HepG2 (cell line): ENCODE results near the gene GLT1D1. TPM values are rescaled to one million over a fixed set of nuclear protein-coding genes. Genes with fewer than 3 reads are reported as not detected.
A peak's percentile ranks its signal among the peaks of the same experiment; 100 is the strongest.

Experiments used
- ATF7-NPFF ChIP-seq: sonication (generic); formaldehyde crosslinking; IDR thresholded peaks from 2 replicates; pipeline ENCODE4 v1.8.1; 2023; ENCODE audit warnings: mild to moderate bottlenecking, low read depth, missing genetic modification reagents, moderate library complexity
- BORCS8-MEF2B ChIP-seq: sonication (generic); formaldehyde crosslinking; IDR thresholded peaks from 2 replicates; pipeline ENCODE4 v1.8.0; 2022; ENCODE audit warnings: mild to moderate bottlenecking, missing genetic modification reagents
- CCAR2 ChIP-seq: fragments of 200-400 bp; formaldehyde crosslinking; optimal IDR thresholded peaks from 2 replicates; pipeline ENCODE3; 2018; ENCODE audit warnings: low read depth, mild to moderate bottlenecking, low read length, moderate library complexity
- ELF3 ChIP-seq: IDR thresholded peaks from 2 replicates; pipeline ENCODE4 v1.6.1; 2016; ENCODE audit warnings: missing genetic modification reagents, missing compliant biosample characterization
- FOXA3 ChIP-seq: IDR thresholded peaks from 2 replicates; pipeline ENCODE4 v1.6.1; 2016; ENCODE audit warnings: missing genetic modification reagents, missing compliant biosample characterization
- HES4 ChIP-seq: sonication (generic); formaldehyde crosslinking; IDR thresholded peaks from 2 replicates; pipeline ENCODE4 v1.9.0; 2021; ENCODE audit warnings: mild to moderate bottlenecking, missing genetic modification reagents, borderline replicate concordance
- IKZF4 ChIP-seq: sonication (generic); formaldehyde crosslinking; IDR thresholded peaks from 2 replicates; pipeline ENCODE4 v1.5.1; 2020; ENCODE audit warnings: borderline replicate concordance, mild to moderate bottlenecking, low read depth, missing genetic modification reagents; ENCODE audit errors: not compliant biosample characterization
- POLR2A ChIP-seq, 2 experiments: IDR thresholded peaks; 2 replicates each; pipeline ENCODE4 v1.6.1; 2011; ENCODE audit warnings: low read depth in 2 of 2, low read length in 2 of 2, mild to moderate bottlenecking in 1 of 2, moderate library complexity in 1 of 2; ENCODE audit not compliant: insufficient read depth in 1 of 2
- SALL1 ChIP-seq: sonication (generic); formaldehyde crosslinking; IDR thresholded peaks from 2 replicates; pipeline ENCODE4 v1.8.0; 2022; ENCODE audit warnings: mild to moderate bottlenecking, missing genetic modification reagents
- SPEN ChIP-seq: sonication (generic); formaldehyde crosslinking; IDR thresholded peaks from 2 replicates; pipeline ENCODE4 v1.5.1; 2020; ENCODE audit warnings: low read depth, mild to moderate bottlenecking, missing genetic modification reagents
- YEATS4 ChIP-seq: sonication (generic); formaldehyde crosslinking; IDR thresholded peaks from 2 replicates; pipeline ENCODE4 v1.4.0; 2020; ENCODE audit warnings: missing genetic modification reagents, borderline replicate concordance
- ZFAT ChIP-seq: sonication (generic); formaldehyde crosslinking; conservative IDR thresholded peaks from 2 replicates; pipeline ENCODE4 v1.8.1; 2023; ENCODE audit warnings: missing genetic modification reagents, inconsistent platforms
- ZFX ChIP-seq: sonication (generic); formaldehyde crosslinking; IDR thresholded peaks from 2 replicates; pipeline ENCODE4 v1.4.0; 2020; ENCODE audit warnings: mild to moderate bottlenecking, low read depth, missing genetic modification reagents, moderate library complexity
- ZNF264 ChIP-seq: sonication (generic); formaldehyde crosslinking; IDR thresholded peaks from 2 replicates; pipeline ENCODE4 v1.4.0; 2020; ENCODE audit warnings: missing genetic modification reagents
- ZNF460 ChIP-seq: sonication (generic); formaldehyde crosslinking; IDR thresholded peaks from 2 replicates; pipeline ENCODE4 v1.5.1; 2020; ENCODE audit warnings: missing genetic modification reagents, mild to moderate bottlenecking, borderline replicate concordance
- ZNF749 ChIP-seq: sonication (generic); formaldehyde crosslinking; IDR thresholded peaks from 2 replicates; pipeline ENCODE4 v1.8.0; 2022; ENCODE audit warnings: mild to moderate bottlenecking, missing genetic modification reagents, moderate library complexity, borderline replicate concordance
- polyA plus RNA-seq, 8 experiments: library from polyadenylated mRNA; depleted of rRNA in 3 of 8; stranded (reverse) in 7 of 8; unstranded in 1 of 8; fragments of >200 nt; fragmentation: Illumina TruSeq in 4 of 8; extraction: Trizol in 4 of 8; gene quantifications; 2 replicates each; pipeline versions ENCODE4 v1.2.1 to v1.2.3, GENCODE V29; 2011 to 2016; ENCODE audit warnings: low read depth in 4 of 8, missing spikeins in 1 of 8, mixed read lengths in 1 of 8; ENCODE audit not compliant: insufficient read depth in 1 of 8
- total RNA-seq, 5 experiments: library from RNA; depleted of rRNA; stranded (reverse); fragments of >200 nt; fragmentation: Illumina TruSeq; extraction: Trizol; gene quantifications; 2 replicates each; pipeline ENCODE4 v1.2.3, GENCODE V29; 2016; ENCODE audit warnings: low read depth in 1 of 5
- TF ChIP-seq, protein P1 (sequence below): sonication (generic); formaldehyde crosslinking; IDR thresholded peaks from 2 replicates; pipeline ENCODE4 v1.4.0; 2020; ENCODE audit warnings: missing genetic modification reagents
- TF ChIP-seq, protein P2 (sequence below): sonication (generic); formaldehyde crosslinking; IDR thresholded peaks from 2 replicates; pipeline ENCODE4 v1.5.1; 2020; ENCODE audit warnings: missing genetic modification reagents, mild to moderate bottlenecking, borderline replicate concordance
- TF ChIP-seq, protein P3 (sequence below): sonication (generic); formaldehyde crosslinking; IDR thresholded peaks from 2 replicates; pipeline ENCODE4 v1.8.0; 2022; ENCODE audit warnings: mild to moderate bottlenecking, missing genetic modification reagents, moderate library complexity
- TF ChIP-seq, protein P4 (sequence below), 2 experiments: sonication (generic) in 1 of 2; formaldehyde crosslinking in 1 of 2; IDR thresholded peaks; 2 replicates each; pipeline versions ENCODE4 v1.4.0 to v1.6.1; 2018 to 2020; ENCODE audit warnings: missing genetic modification reagents in 2 of 2, borderline replicate concordance in 1 of 2, low read depth in 1 of 2, mild to moderate bottlenecking in 1 of 2, missing biosample characterization in 1 of 2

GLT1D1 gene
- total and polyA plus RNA-seq, 2 of the 13 experiments (the other 11 are each of a cell fraction or from before 2014, with no cell fraction given), result 0.09 to 0.17 TPM

DNA sequence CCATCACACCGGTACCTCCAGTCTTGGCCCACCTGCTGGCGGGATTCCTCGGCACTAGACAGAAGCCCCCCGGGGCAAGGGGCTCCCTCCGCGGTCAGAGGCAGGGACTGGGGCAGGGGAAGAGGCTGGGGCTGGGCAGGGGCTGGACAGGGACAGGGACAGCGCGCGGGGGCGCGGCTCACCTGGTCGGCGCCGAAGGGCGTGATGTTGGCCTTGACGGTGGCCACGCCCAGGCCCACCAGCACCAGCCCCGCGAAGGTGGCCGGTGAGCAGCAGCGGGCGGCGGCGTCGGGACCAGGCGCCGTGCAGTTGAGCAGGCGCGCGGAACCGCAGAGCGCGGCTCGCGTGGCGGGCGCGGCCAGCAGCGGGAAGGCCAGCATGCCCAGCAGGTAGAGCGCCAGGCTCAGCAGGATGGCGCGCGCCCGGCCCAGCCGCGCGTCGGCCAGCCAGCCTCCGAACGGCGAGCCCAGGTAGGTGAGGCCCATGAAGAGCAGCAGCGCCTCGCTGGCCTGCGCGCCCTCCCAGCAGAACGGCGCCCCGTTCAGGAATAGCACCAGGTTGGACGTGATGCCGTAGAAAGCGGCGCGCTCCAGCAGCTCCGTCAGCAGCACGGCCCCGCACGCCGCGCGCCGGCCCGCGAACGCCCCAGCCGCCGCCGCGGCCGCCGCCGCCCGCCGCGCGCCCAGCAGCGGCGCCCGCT lies 29.9 kb upstream of the GLT1D1 start (continued):
- TF ChIP-seq, protein P1, sequence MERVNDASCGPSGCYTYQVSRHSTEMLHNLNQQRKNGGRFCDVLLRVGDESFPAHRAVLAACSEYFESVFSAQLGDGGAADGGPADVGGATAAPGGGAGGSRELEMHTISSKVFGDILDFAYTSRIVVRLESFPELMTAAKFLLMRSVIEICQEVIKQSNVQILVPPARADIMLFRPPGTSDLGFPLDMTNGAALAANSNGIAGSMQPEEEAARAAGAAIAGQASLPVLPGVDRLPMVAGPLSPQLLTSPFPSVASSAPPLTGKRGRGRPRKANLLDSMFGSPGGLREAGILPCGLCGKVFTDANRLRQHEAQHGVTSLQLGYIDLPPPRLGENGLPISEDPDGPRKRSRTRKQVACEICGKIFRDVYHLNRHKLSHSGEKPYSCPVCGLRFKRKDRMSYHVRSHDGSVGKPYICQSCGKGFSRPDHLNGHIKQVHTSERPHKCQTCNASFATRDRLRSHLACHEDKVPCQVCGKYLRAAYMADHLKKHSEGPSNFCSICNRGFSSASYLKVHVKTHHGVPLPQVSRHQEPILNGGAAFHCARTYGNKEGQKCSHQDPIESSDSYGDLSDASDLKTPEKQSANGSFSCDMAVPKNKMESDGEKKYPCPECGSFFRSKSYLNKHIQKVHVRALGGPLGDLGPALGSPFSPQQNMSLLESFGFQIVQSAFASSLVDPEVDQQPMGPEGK (CRISPR knock-in tag), result 0 out of 2 replicates have a peak, but pooled peaks have one; percentile 15
- peak; percentile 31; the same call in 1 of the 2 replicates for TF ChIP-seq BORCS8-MEF2B (CRISPR knock-in tag)
- TF ChIP-seq ZNF460 (CRISPR knock-in tag), result 0 out of 2 replicates have a peak, but pooled peaks have one; percentile 8
- no peak for TF ChIP-seq ELF3 (CRISPR knock-in tag)
- peak; percentile 76; the same call in 1 of the 2 replicates for TF ChIP-seq ATF7-NPFF (CRISPR knock-in tag)
- TF ChIP-seq HES4, result peak; percentile 73
- peak; percentile 68 for TF ChIP-seq IKZF4
- 0 out of 2 replicates have a peak, but pooled peaks have one; percentile 42 for TF ChIP-seq SALL1 (CRISPR knock-in tag)
- TF ChIP-seq FOXA3 (CRISPR knock-in tag), result no peak
- TF ChIP-seq, protein P2, sequence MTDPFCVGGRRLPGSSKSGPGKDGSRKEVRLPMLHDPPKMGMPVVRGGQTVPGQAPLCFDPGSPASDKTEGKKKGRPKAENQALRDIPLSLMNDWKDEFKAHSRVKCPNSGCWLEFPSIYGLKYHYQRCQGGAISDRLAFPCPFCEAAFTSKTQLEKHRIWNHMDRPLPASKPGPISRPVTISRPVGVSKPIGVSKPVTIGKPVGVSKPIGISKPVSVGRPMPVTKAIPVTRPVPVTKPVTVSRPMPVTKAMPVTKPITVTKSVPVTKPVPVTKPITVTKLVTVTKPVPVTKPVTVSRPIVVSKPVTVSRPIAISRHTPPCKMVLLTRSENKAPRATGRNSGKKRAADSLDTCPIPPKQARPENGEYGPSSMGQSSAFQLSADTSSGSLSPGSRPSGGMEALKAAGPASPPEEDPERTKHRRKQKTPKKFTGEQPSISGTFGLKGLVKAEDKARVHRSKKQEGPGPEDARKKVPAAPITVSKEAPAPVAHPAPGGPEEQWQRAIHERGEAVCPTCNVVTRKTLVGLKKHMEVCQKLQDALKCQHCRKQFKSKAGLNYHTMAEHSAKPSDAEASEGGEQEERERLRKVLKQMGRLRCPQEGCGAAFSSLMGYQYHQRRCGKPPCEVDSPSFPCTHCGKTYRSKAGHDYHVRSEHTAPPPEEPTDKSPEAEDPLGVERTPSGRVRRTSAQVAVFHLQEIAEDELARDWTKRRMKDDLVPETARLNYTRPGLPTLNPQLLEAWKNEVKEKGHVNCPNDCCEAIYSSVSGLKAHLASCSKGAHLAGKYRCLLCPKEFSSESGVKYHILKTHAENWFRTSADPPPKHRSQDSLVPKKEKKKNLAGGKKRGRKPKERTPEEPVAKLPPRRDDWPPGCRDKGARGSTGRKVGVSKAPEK (CRISPR knock-in tag), result no peak
- peak; percentile 65 for TF ChIP-seq ZFX (CRISPR knock-in tag)
- no peak; the same call in 1 of the 2 replicates for TF ChIP-seq SPEN (CRISPR knock-in tag)
- peak in 1 of 2 experiments; percentile 12; a peak in 2 of 4 replicates for TF ChIP-seq POLR2A (IDR thresholded peaks at IDR 0.05; ENCODE audit: insufficient read depth in 1 of 2, low read depth in 2 of 2, low read length in 2 of 2)
- TF ChIP-seq, protein P3, sequence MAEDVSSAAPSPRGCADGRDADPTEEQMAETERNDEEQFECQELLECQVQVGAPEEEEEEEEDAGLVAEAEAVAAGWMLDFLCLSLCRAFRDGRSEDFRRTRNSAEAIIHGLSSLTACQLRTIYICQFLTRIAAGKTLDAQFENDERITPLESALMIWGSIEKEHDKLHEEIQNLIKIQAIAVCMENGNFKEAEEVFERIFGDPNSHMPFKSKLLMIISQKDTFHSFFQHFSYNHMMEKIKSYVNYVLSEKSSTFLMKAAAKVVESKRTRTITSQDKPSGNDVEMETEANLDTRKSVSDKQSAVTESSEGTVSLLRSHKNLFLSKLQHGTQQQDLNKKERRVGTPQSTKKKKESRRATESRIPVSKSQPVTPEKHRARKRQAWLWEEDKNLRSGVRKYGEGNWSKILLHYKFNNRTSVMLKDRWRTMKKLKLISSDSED (CRISPR knock-in tag), result 0 out of 2 replicates have a peak, but pooled peaks have one; percentile 33
- TF ChIP-seq ZFAT (CRISPR knock-in tag), result no peak
- TF ChIP-seq YEATS4, result peak; percentile 21
- no peak for TF ChIP-seq ZNF264 (CRISPR knock-in tag)
- TF ChIP-seq, protein P4, sequence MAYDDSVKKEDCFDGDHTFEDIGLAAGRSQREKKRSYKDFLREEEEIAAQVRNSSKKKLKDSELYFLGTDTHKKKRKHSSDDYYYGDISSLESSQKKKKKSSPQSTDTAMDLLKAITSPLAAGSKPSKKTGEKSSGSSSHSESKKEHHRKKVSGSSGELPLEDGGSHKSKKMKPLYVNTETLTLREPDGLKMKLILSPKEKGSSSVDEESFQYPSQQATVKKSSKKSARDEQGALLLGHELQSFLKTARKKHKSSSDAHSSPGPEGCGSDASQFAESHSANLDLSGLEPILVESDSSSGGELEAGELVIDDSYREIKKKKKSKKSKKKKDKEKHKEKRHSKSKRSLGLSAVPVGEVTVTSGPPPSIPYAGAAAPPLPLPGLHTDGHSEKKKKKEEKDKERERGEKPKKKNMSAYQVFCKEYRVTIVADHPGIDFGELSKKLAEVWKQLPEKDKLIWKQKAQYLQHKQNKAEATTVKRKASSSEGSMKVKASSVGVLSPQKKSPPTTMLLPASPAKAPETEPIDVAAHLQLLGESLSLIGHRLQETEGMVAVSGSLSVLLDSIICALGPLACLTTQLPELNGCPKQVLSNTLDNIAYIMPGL (CRISPR knock-in tag; IDR thresholded peaks at IDR 0.05; ENCODE audit: borderline replicate concordance in 1 of 2, low read depth in 1 of 2), result no peak; a peak in 1 of 4 replicates
- TF ChIP-seq CCAR2, result no peak
- 0 out of 2 replicates have a peak, but pooled peaks have one; percentile 49 for TF ChIP-seq ZNF749 (CRISPR knock-in tag)
